Activated naive CD4-positive, alpha-beta T cell treated with anti-CD3 and anti-CD28 coated beads, Interleukin-2, amount 50 U/mL, for 24 hours (primary cell): ENCODE results near the gene THBS2.
"Not testable (repeated sequence)": the region's sequence is repeated elsewhere in the genome, so short reads cannot be mapped to it uniquely, and the experiment has no call there.

Experiments used
- H3K27ac Mint-ChIP-seq: one replicate; pipeline ENCODE4 v1.8.0; 2021; ENCODE audit warnings: mild to moderate bottlenecking, mixed read lengths
- H3K27me3 Mint-ChIP-seq: one replicate; pipeline ENCODE4 v1.8.0; 2021; ENCODE audit warnings: mixed read lengths
- H3K36me3 Mint-ChIP-seq: one replicate; pipeline ENCODE4 v1.8.0; 2021; ENCODE audit warnings: mixed read lengths
- H3K4me1 Mint-ChIP-seq: one replicate; pipeline ENCODE4 v1.8.0; 2021; ENCODE audit warnings: mixed read lengths
- H3K4me3 Mint-ChIP-seq: one replicate; pipeline ENCODE4 v1.8.0; 2021; ENCODE audit warnings: mild to moderate bottlenecking, mixed read lengths
- H3K9me3 Mint-ChIP-seq: one replicate; pipeline ENCODE4 v1.8.0; 2021; ENCODE audit warnings: mixed read lengths

THBS2 gene

GRCh38 chr6:169179831-169180230 is 73.8 kb downstream of the THBS2 start:
- not testable (repeated sequence) for H3K27me3 Mint-ChIP-seq, H3K4me1 Mint-ChIP-seq, H3K36me3 Mint-ChIP-seq, H3K4me3 Mint-ChIP-seq, H3K9me3 Mint-ChIP-seq, H3K27ac Mint-ChIP-seq

- H3K27ac Mint-ChIP-seq: no peak overlapping the region
- H3K4me1 Mint-ChIP-seq: no peaks in the 10 kb centered on the region
- no peak overlapping the region for H3K4me3 Mint-ChIP-seq
- H3K9me3 Mint-ChIP-seq: no peaks in the 10 kb centered on the region
- peaks cover 5% of the 10 kb centered on the region for H3K27me3 Mint-ChIP-seq
- H3K36me3 Mint-ChIP-seq: no peaks in the 10 kb centered on the region
Observed at GRCh38 chr6:169177516-169178166, 76.0 kb downstream of the THBS2 start.

- peaks cover 5% of the 10 kb centered on the region for H3K27me3 Mint-ChIP-seq
Observed at GRCh38 chr6:169176361-169176991, 77.2 kb downstream of the THBS2 start.

GRCh38 chr6:169175360-169175887 is 78.2 kb downstream of the THBS2 start:
- Mint-ChIP-seq H3K4me1 (no peaks in the 10 kb centered on the region), H3K27ac (no peak overlapping the region), H3K27me3 (peaks cover 5% of the 10 kb centered on the region), H3K9me3 (no peaks in the 10 kb centered on the region), H3K36me3 (no peaks in the 10 kb centered on the region), H3K4me3 (no peak overlapping the region)

More at GRCh38 chr6:169176361-169176991, 77.2 kb downstream of the THBS2 start:
- no peaks in the 10 kb centered on the region for H3K9me3 Mint-ChIP-seq
- H3K27ac Mint-ChIP-seq: no peak overlapping the region
- no peaks in the 10 kb centered on the region for H3K4me1 Mint-ChIP-seq
- no peaks in the 10 kb centered on the region for H3K36me3 Mint-ChIP-seq
- no peak overlapping the region for H3K4me3 Mint-ChIP-seq

DNA sequence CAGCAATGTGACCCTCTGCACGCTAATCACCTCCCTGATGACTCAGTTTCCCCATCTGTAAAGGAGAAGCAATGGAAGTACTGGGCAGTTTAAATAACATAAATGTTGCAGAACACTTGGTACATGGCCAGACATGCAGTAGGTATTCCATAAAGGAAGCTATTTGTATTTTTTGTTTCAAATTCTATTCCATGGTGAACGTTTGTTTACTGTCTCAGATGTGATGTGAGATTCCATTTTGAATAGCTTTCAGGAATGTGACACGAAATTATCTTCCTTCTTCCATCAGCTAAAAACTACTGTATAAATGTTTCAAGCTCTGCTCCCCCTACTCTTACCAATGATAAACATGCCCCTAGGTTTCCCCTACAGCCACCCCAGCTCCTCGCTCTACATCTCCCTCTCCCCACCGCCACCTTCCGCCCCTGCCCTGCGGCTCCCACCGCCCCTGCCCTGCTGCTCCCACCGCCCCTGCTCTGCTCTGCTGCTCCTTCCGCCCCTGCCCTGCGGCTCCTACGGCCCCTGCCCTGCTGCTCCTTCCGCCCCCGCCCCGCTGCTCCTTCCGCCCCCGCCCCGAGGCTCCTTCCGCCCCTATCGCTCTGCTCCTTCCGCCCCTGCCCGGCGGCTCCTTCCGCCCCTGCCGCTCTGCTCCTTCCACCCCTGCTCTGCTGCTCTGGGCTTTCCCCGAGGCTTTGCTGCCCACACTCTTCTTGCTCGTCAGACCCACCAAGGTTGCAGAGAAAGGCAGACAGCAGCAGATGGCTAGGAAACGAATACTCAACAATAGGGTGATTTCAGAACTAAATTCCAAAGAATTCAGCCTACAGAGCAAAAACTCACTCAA is 78.9 kb downstream of the THBS2 start:
- Mint-ChIP-seq H3K9me3 (no peaks in the 10 kb centered on the region), H3K27me3 (peaks cover 5% of the 10 kb centered on the region), H3K4me3 (no peak overlapping the region), H3K27ac (no peak overlapping the region), H3K4me1 (no peaks in the 10 kb centered on the region), H3K36me3 (no peaks in the 10 kb centered on the region)

- no peaks in the 10 kb centered on the region for H3K36me3 Mint-ChIP-seq
- H3K27me3 Mint-ChIP-seq: no peaks in the 10 kb centered on the region
- no peaks in the 10 kb centered on the region for H3K9me3 Mint-ChIP-seq
- H3K4me1 Mint-ChIP-seq: no peaks in the 10 kb centered on the region
- no peak overlapping the region for H3K27ac Mint-ChIP-seq
- H3K4me3 Mint-ChIP-seq: no peak overlapping the region
Observed at GRCh38 chr6:169173532-169174268, 79.9 kb downstream of the THBS2 start.

- Mint-ChIP-seq H3K27me3 (no peaks in the 10 kb centered on the region), H3K4me1 (no peaks in the 10 kb centered on the region), H3K27ac (no peak overlapping the region), H3K9me3 (no peaks in the 10 kb centered on the region), H3K36me3 (no peaks in the 10 kb centered on the region), H3K4me3 (no peak overlapping the region)
Observed at GRCh38 chr6:169172946-169173345, 80.7 kb downstream of the THBS2 start.

- Mint-ChIP-seq H3K27ac (no peak overlapping the region), H3K4me1 (no peaks in the 10 kb centered on the region), H3K36me3 (no peaks in the 10 kb centered on the region), H3K9me3 (no peaks in the 10 kb centered on the region), H3K27me3 (no peaks in the 10 kb centered on the region), H3K4me3 (no peak overlapping the region)
Observed at GRCh38 chr6:169172456-169172855, 81.2 kb downstream of the THBS2 start.

GRCh38 chr6:169171951-169172350 is 81.7 kb downstream of the THBS2 start:
- no peak overlapping the region for H3K4me3 Mint-ChIP-seq
- no peak overlapping the region for H3K27ac Mint-ChIP-seq
- H3K4me1 Mint-ChIP-seq: no peaks in the 10 kb centered on the region
- no peaks in the 10 kb centered on the region for H3K9me3 Mint-ChIP-seq
- no peaks in the 10 kb centered on the region for H3K27me3 Mint-ChIP-seq
- no peaks in the 10 kb centered on the region for H3K36me3 Mint-ChIP-seq

DNA sequence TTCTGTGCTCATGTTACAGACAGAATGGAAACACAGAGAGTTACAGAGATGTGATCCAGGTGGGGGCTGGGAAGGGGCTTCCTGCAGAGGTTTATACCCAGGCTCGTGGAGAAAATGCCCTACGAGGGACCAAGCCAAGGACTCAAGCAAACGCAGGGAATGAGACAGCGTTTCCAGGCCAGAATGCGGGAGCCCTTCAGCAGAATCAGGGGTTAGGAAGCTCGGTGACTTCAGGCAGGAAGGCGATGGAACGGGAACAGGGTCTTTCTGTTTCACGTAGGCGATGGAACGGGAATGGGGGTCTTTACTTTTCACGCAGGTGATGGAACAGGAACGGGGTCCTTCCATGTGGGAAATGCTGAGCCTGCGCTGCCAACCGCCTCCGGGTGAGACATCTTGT is 82.6 kb downstream of the THBS2 start:
- no peaks in the 10 kb centered on the region for H3K36me3 Mint-ChIP-seq
- H3K27ac Mint-ChIP-seq: no peak overlapping the region
- no peaks in the 10 kb centered on the region for H3K4me1 Mint-ChIP-seq
- no peak overlapping the region for H3K4me3 Mint-ChIP-seq
- H3K27me3 Mint-ChIP-seq: no peaks in the 10 kb centered on the region
- no peaks in the 10 kb centered on the region for H3K9me3 Mint-ChIP-seq

DNA sequence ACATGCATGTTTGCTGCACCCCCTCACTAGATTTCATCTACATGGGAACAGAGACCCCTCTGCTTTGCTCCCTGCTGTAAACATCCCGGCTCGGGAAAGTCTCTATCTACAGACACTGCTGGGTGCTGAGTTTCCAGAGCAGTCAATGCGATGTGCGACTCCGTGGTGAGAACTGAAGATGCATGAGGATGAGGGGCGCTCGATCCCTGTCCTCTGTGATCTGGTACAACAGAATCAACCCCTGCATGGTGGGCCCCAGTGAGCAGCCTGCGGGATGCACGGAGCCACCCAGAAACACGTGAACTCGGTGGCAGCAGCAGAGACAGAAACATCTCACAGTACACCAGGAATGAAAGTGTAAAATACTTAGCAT is 83.1 kb downstream of the THBS2 start:
- Mint-ChIP-seq H3K4me1 (no peaks in the 10 kb centered on the region), H3K27ac (no peak overlapping the region), H3K27me3 (no peaks in the 10 kb centered on the region), H3K4me3 (no peak overlapping the region), H3K9me3 (no peaks in the 10 kb centered on the region), H3K36me3 (no peaks in the 10 kb centered on the region)

GRCh38 chr6:169169941-169170582 is 83.6 kb downstream of the THBS2 start:
- Mint-ChIP-seq H3K36me3 (no peaks in the 10 kb centered on the region), H3K27ac (no peak overlapping the region), H3K27me3 (no peaks in the 10 kb centered on the region), H3K4me1 (no peaks in the 10 kb centered on the region), H3K9me3 (no peaks in the 10 kb centered on the region), H3K4me3 (no peak overlapping the region)

GRCh38 chr6:169169375-169169774 is 84.3 kb downstream of the THBS2 start:
- H3K4me3 Mint-ChIP-seq: no peak overlapping the region
- no peaks in the 10 kb centered on the region for H3K4me1 Mint-ChIP-seq
- H3K36me3 Mint-ChIP-seq: no peaks in the 10 kb centered on the region
- no peaks in the 10 kb centered on the region for H3K9me3 Mint-ChIP-seq
- no peaks in the 10 kb centered on the region for H3K27me3 Mint-ChIP-seq
- no peak overlapping the region for H3K27ac Mint-ChIP-seq

DNA sequence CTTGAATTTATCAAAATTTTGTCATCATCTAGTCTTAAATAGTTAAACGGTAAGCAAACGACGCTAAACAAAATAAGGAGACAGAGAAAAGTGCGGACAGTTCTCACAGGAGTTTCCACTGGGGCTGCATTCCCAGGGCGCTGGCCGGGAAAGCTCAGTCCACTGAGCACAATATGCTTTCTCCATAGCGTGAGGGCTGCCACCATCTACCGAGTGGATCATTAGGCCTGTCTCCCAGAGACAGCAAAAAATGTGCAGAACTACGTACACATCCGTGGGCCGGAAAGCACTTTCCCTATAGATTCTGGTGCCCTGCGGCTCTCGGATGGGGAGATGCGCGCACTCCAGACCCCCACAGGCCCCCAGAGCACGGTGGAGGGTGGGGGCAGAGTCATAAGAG is 84.9 kb downstream of the THBS2 start:
- no peaks in the 10 kb centered on the region for H3K27me3 Mint-ChIP-seq
- H3K4me3 Mint-ChIP-seq: no peak overlapping the region
- no peaks in the 10 kb centered on the region for H3K4me1 Mint-ChIP-seq
- H3K27ac Mint-ChIP-seq: no peak overlapping the region
- H3K36me3 Mint-ChIP-seq: no peaks in the 10 kb centered on the region
- no peaks in the 10 kb centered on the region for H3K9me3 Mint-ChIP-seq

GRCh38 chr6:169168302-169168630 is 85.4 kb downstream of the THBS2 start:
- Mint-ChIP-seq H3K4me3 (no peak overlapping the region), H3K4me1 (no peaks in the 10 kb centered on the region), H3K27ac (no peak overlapping the region), H3K36me3 (no peaks in the 10 kb centered on the region), H3K9me3 (no peaks in the 10 kb centered on the region), H3K27me3 (no peaks in the 10 kb centered on the region)
